Lung (tissue), 12 donors: Measurements from ENCODE around the gene RNMT. TPM values are rescaled to one million over a fixed set of nuclear protein-coding genes. Genes with fewer than 3 reads are reported as not detected.
A peak's percentile ranks its signal among the peaks of the same experiment; 100 is the strongest.

Experiments
- ATAC-seq: fragments of 200-7000 bp; cut with Tn5 transposase; one replicate; pipeline ENCODE4 v1.9.1; 2020; ENCODE audit warnings: moderate number of reproducible peaks; ENCODE audit not compliant: insufficient read depth, low FRiP score
- DNase-seq, 3 donors: peaks; one replicate each; pipeline ENCODE4 v3.0.0-alpha.2; 2013 to 2017
- H3K27ac ChIP-seq, 2 donors: one replicate each; pipeline ENCODE4 v1.5.1; 2013; ENCODE audit warnings: mild to moderate bottlenecking in 2 of 2, moderate library complexity in 2 of 2, control low read depth in 1 of 2, inconsistent platforms in 1 of 2, low read depth in 1 of 2, low read length in 1 of 2
- H3K27me3 ChIP-seq, 3 donors: one replicate each; pipeline ENCODE4 v1.5.1; 2013; ENCODE audit warnings: low read length in 2 of 3; ENCODE audit not compliant: control insufficient read depth in 3 of 3, insufficient read depth in 3 of 3
- H3K36me3 ChIP-seq, 4 donors: one replicate each; pipeline ENCODE4 v1.5.1; 2013; ENCODE audit warnings: low read length in 4 of 4, mild to moderate bottlenecking in 1 of 4, moderate library complexity in 1 of 4; ENCODE audit not compliant: control insufficient read depth in 4 of 4, insufficient read depth in 4 of 4
- H3K4me1 ChIP-seq, 5 donors: one replicate each; pipeline ENCODE4 v1.5.1; 2013; ENCODE audit warnings: low read length in 5 of 5, mild to moderate bottlenecking in 2 of 5, moderate library complexity in 1 of 5; ENCODE audit not compliant: control insufficient read depth in 5 of 5, insufficient read depth in 5 of 5
- H3K4me3 ChIP-seq: one replicate; pipeline ENCODE4 v1.5.1; 2013; ENCODE audit warnings: mild to moderate bottlenecking, control low read depth, moderate library complexity
- H3K9ac ChIP-seq, 2 donors: one replicate each; pipeline ENCODE4 v1.5.1; 2013; ENCODE audit warnings: low read length in 2 of 2, control low read depth in 1 of 2; ENCODE audit not compliant: insufficient read depth in 1 of 2
- H3K9me3 ChIP-seq, 4 donors: one replicate each; pipeline ENCODE4 v1.5.1; 2013; ENCODE audit warnings: low read length in 3 of 4, mild to moderate bottlenecking in 1 of 4, moderate library complexity in 1 of 4; ENCODE audit not compliant: control insufficient read depth in 4 of 4, insufficient read depth in 3 of 4
- CTCF ChIP-seq: IDR thresholded peaks from 2 replicates; pipeline ENCODE4 v1.5.1; 2012; ENCODE audit warnings: mild to moderate bottlenecking; ENCODE audit errors: control extremely low read depth, extremely low read depth
- WGBS, 2 donors: extraction: QIAGEN DNeasy Blood & Tissue Kit; methylation state at CpG; one replicate each; pipeline ENCODE4 v1.1.7; 2013; 5-methylcytosine and 5-hydroxymethylcytosine counted together
- polyA plus RNA-seq, 2 donors: library from polyadenylated mRNA; stranded (reverse); fragments of 200-250 nt; gene quantifications; one replicate each; pipeline ENCODE4 v1.2.1, GENCODE V29; 2013
- total RNA-seq, 2 donors: library from RNA; depleted of rRNA in 1 of 2; stranded (reverse); fragments of >200 nt in 1 of 2; gene quantifications; one replicate each; pipeline ENCODE4 v1.2.1, GENCODE V29; 2014 to 2021
- donor health status: control.
- donor health status: control.
- donor health status: Bipolar disorder and iron deficiency.
- donor health status: healthy.
- donor health status: DM: yes; HTN: yes; CAD: no.

RNMT gene
- total and polyA plus RNA-seq, 4 donors: 9.1 to 39.8 (median 17.7) TPM

- Histone ChIP-seq H3K4me1 (peaks cover 0 to 5% (median 0%) of the 10 kb centered on the region in 5 donors), H3K27ac (no peak overlapping the region), H3K9ac (no peak overlapping the region), H3K4me3 (peak overlapping the region; percentile 5), H3K27me3 (peaks cover 6 to 11% (median 11%) of the 10 kb centered on the region in 3 donors), H3K9me3 (no peaks in the 10 kb centered on the region), H3K36me3 (no peaks in the 10 kb centered on the region)
- TF ChIP-seq CTCF: no peak
- DNase-seq (peak; percentile 58 to 71 (median 61)), ATAC-seq (peak; percentile 92)
- WGBS, 2 donors: 14% methylated on average over 30 of the region's 30 CpGs
Observed at GRCh38 chr18:13800505-13801259, 74.2 kb downstream of the RNMT start.

- no peak for TF ChIP-seq CTCF
- peaks cover 0 to 5% (median 0%) of the 10 kb centered on the region in 5 donors for H3K4me1 ChIP-seq
- no peaks in the 10 kb centered on the region for H3K36me3 ChIP-seq
- 10 to 11% methylated on average over 15 of the region's 15 CpGs for WGBS, 2 donors
- no peak overlapping the region for H3K4me3 ChIP-seq
- no peak overlapping the region for H3K27ac ChIP-seq
- DNase-seq (no peak), ATAC-seq (no peak)
- peaks cover 6 to 11% (median 11%) of the 10 kb centered on the region in 3 donors for H3K27me3 ChIP-seq
- H3K9me3 ChIP-seq: no peaks in the 10 kb centered on the region
- H3K9ac ChIP-seq: no peak overlapping the region
Observed at GRCh38 chr18:13801260-13801601, 74.8 kb downstream of the RNMT start.

GRCh38 chr18:13804305-13804704 lies 77.8 kb downstream of the RNMT start:
- Histone ChIP-seq H3K4me1 (peaks cover 0 to 5% (median 0%) of the 10 kb centered on the region in 5 donors), H3K27ac (no peak overlapping the region)
- 52 to 59% methylated on average over 4 of the region's 4 CpGs for WGBS, 2 donors

More at GRCh38 chr18:13804305-13804704, 77.8 kb downstream of the RNMT start:
- H3K36me3 ChIP-seq: no peaks in the 10 kb centered on the region
- no peak overlapping the region for H3K4me3 ChIP-seq
- H3K27me3 ChIP-seq: peaks cover 3 to 11% (median 6%) of the 10 kb centered on the region in 3 donors
- H3K9ac ChIP-seq: no peak overlapping the region
- TF ChIP-seq CTCF: no peak
- DNase-seq (no peak), ATAC-seq (no peak)
- H3K9me3 ChIP-seq: no peaks in the 10 kb centered on the region
